Activated CD4-positive, alpha-beta T cell treated with anti-CD3 and anti-CD28 coated beads, Interleukin-2, Interleukin-6, amounts not matched to agents 100 ng/mL and 50 ng/mL, durations not matched to agents 16 hours and 8 hours (primary cell): ENCODE measurements around the gene OPCML.

Experiments used
- DNase-seq: peaks from one replicate; pipeline ENCODE4 v3.0.0-alpha.2; 2020

The OPCML gene

GRCh38 chr11:133531971-133532651, at the start of gene OPCML:
Gene OPCML (minus strand): TSS chr11:133532501.
- no peak for DNase-seq

- no peak for DNase-seq
These were observed 48.8 kb upstream of the OPCML start for GRCh38 chr11:133581091-133581490.

- DNase-seq = no peak
These were observed 47.1 kb upstream of the OPCML start for GRCh38 chr11:133579165-133580031.

GRCh38 chr11:133577403-133577802, 45.1 kb upstream of the OPCML start:
- no peak for DNase-seq

- DNase-seq = peak; percentile 1
These were observed 44.0 kb upstream of the OPCML start for GRCh38 chr11:133576351-133576750.

DNA sequence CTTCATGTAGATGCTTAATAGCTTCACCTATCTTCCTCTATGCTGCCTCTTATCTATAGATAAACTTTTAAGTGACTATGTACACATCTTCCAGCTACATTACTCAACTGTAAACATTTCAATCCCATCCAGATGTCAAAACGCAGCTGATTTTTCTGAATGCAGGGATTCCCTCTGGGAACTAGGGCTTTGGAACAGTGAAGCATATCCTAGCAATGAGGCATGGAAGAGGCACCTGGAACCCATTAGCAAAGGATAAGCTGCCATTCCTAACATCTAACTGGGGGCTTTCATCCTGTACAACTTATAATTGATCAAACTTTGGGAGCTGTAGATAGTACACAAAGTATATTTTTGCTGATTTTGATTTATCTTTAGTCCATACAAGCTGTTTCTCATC, 40.8 kb upstream of the OPCML start:
- DNase-seq = no peak

GRCh38 chr11:133570376-133570775, 38.1 kb upstream of the OPCML start:
- no peak for DNase-seq

- no peak for DNase-seq
These were observed 31.3 kb upstream of the OPCML start for GRCh38 chr11:133563505-133564025.

GRCh38 chr11:133560472-133560855, 28.2 kb upstream of the OPCML start:
- no peak for DNase-seq

DNA sequence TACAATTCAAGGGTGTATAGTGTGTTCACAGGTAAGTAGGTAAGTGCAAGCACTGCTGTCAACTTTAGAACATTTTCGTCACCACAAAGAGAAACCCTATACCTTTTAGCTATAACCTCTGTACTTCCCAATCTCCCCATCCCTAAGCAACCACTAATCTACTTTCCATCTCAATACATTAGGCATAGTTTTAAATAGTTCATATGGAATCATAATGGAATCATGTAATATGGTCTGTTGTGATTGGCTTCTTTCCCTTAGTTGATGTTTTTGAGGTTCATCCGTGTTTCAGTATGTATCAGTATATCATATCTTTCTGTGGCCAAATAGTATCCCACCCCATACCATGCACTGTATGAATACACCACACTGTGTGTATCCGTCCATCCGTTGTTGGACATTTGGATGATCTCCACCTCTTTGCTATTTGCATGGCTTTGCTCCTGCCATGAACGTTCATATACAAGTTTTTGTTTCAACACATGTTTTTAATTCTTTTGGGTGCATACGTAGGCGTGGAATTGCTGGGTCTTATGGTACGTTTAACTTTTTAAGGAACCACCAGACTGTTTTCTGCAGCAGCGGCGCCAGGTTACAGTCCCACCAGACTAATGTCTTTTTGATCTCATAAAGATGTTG, 27.7 kb upstream of the OPCML start:
- no peak for DNase-seq

DNA sequence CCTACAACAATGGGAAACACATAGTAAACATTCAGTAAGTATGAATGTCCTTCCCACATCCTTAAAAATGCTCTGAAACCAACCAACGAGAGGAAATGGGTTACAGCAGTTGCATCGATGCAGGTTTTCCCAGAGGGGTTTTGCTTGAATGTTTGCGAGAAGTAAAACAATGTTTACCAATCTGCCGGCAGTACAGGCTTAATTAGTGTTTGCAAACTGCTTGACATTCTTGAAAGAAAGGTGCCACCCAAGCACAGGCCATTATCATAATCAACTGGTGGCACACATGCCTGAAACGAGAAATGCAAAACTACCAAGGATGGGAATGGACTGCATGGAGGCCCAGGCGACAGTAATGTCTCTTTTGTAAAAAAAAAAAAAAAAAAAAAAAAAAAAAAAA, 27.1 kb upstream of the OPCML start:
- DNase-seq = no peak

- no peak for DNase-seq
These were observed 22.7 kb upstream of the OPCML start for GRCh38 chr11:133555034-133555433.

DNA sequence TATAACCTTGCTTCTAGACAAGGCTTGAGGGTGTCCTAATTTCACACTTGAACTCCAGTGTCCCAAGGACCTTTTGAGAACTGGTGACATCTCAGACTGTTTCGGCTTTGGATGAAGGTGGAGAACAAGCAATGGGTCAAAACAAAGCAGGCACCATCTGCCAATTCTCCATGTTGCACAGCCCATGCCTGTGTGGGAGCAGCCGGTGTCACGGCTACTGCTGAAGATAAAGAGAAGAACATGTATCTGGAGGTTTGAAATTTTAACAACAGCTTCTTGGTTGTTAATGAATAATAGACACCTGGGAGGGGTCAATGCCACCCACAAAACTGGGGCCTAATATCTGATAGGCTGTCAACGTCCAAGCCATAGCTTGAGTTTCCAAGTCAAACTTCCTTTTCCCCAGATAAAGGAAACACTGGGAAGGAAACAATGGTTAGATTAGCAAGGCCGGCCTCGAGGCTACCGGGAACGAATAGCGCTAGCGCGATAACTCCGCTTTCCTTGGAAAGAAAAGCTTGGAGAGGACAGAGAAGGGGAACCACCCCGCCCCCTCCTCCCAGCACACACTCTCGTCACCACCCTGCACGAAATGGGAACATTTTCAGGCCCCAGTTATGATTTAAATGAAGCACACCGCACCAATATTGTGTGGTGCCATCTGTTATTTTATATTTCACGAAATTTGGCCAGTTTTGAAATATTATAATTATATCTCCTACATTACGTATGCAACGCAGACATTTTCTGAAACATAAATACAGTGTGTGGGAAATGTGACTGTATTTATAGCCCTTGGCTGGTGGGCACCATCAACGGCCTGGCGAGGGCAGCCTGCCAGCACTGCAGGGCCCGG, 21.8 kb upstream of the OPCML start:
- no peak for DNase-seq

- DNase-seq = no peak
These were observed 20.6 kb upstream of the OPCML start for GRCh38 chr11:133552938-133553337.

DNA sequence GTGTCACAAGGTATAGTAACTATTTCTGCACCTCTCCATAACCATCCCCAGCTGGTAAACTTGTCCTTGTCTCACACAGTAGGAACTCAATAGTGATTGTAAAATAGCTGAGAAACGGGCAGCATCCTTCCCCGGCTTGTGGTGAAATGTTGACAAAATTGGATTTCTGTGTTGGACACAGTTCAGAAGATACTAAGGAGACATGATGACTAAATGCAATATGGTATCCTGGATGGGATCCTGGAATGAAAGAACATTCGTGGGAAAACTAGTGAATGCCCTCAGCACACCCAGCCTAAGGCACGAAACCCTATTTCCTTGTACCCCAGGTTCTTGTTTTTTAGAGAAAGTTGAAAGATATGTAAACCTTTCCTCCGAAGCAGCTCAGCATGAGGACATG, 18.8 kb upstream of the OPCML start:
- no peak for DNase-seq

GRCh38 chr11:133549826-133550225, 17.5 kb upstream of the OPCML start:
- no peak for DNase-seq

GRCh38 chr11:133548641-133549040, 16.3 kb upstream of the OPCML start:
- DNase-seq = no peak

GRCh38 chr11:133547808-133548494, 15.7 kb upstream of the OPCML start:
- DNase-seq = no peak

DNA sequence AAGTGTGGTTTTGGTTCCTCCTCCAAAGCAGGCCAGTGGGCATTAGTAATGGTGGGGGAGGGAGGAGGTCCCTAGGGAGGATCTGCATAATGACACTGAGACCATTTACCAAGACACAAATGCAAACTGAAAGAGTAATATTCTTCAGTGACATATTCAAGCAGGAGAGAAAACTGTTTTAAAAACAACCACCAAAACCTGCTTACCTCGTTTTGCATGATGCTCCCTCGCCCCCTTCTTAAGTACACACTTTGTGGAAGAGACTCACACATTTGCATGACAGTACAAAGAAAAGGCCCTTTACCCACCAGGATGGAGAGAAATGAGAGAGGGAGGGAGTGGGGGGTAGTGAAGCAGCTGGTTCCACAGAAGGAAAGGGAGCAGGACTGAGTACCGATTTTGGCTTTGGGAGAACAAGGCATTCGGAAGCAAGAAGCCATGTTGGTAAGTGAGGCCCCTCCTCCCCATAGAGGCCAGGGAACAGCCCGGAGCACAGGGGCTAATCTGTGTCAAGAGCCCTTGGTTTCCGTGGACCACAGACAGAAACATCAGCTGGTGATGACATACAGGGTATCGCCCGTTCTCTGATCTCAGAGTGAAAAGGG, 13.0 kb upstream of the OPCML start:
- DNase-seq = no peak

GRCh38 chr11:133541720-133542095, 9.4 kb upstream of the OPCML start:
- no peak for DNase-seq

- DNase-seq = no peak
These were observed 8.9 kb upstream of the OPCML start for GRCh38 chr11:133541021-133541719.
